ENCODE measurements around the gene UMAD1.

Gene UMAD1

GRCh38 chr7:7907306-7907705 is 266.8 kb downstream of the UMAD1 start:
- no peak for DNase-seq

- no peak for DNase-seq
These were observed 268.1 kb downstream of the UMAD1 start for GRCh38 chr7:7908622-7909145.

- no peak for DNase-seq
These were observed 268.8 kb downstream of the UMAD1 start for GRCh38 chr7:7909376-7909775.

GRCh38 chr7:7911369-7912123 is 271.0 kb downstream of the UMAD1 start:
- DNase-seq, result no peak

- no peak for DNase-seq
These were observed 272.4 kb downstream of the UMAD1 start for GRCh38 chr7:7912937-7913336.

GRCh38 chr7:7913504-7913903 is 273.0 kb downstream of the UMAD1 start:
- DNase-seq, result no peak

- no peak for DNase-seq
These were observed 274.0 kb downstream of the UMAD1 start for GRCh38 chr7:7914547-7914946.

- no peak for DNase-seq
These were observed 275.5 kb downstream of the UMAD1 start for GRCh38 chr7:7916064-7916463.

- DNase-seq, result no peak
These were observed 277.0 kb downstream of the UMAD1 start for GRCh38 chr7:7917593-7917992.

GRCh38 chr7:7918736-7919448 is 278.3 kb downstream of the UMAD1 start:
- no peak for DNase-seq

- no peak for DNase-seq
These were observed 278.9 kb downstream of the UMAD1 start for GRCh38 chr7:7919449-7919945.

- no peak for DNase-seq
These were observed 279.5 kb downstream of the UMAD1 start for GRCh38 chr7:7920056-7920455.

- no peak for DNase-seq
These were observed 279.9 kb downstream of the UMAD1 start for GRCh38 chr7:7920481-7920880.

- DNase-seq, result no peak
These were observed 281.3 kb downstream of the UMAD1 start for GRCh38 chr7:7921830-7922229.

- peak; percentile 56 for DNase-seq
These were observed 282.3 kb downstream of the UMAD1 start for GRCh38 chr7:7922684-7923385.

- DNase-seq, result no peak
These were observed 283.3 kb downstream of the UMAD1 start for GRCh38 chr7:7923818-7924217.

- no peak for DNase-seq
These were observed 283.8 kb downstream of the UMAD1 start for GRCh38 chr7:7924303-7924702.

Data from NCI-H2171 (cell line).